Testis (tissue), 2 donors: ENCODE measurements around the gene KCNN4.

Experiments used
- POLR2A ChIP-seq: fragments of 450-650 bp; IDR thresholded peaks from one replicate; pipeline ENCODE4 v1.6.1; 2017; ENCODE audit warnings: antibody characterized with exemption, mild to moderate bottlenecking, moderate library complexity
- TF ChIP-seq, protein P1 (sequence below), 3 experiments: fragments of 450-650 bp in 2 of 3; fragments of 200-600 bp in 1 of 3; sonication (generic) in 1 of 3; IDR thresholded peaks; one replicate each; pipeline ENCODE4 v1.5.1; 2016 to 2019; ENCODE audit warnings: antibody characterized with exemption in 3 of 3, mild to moderate bottlenecking in 2 of 3, moderate library complexity in 1 of 3

DNA sequence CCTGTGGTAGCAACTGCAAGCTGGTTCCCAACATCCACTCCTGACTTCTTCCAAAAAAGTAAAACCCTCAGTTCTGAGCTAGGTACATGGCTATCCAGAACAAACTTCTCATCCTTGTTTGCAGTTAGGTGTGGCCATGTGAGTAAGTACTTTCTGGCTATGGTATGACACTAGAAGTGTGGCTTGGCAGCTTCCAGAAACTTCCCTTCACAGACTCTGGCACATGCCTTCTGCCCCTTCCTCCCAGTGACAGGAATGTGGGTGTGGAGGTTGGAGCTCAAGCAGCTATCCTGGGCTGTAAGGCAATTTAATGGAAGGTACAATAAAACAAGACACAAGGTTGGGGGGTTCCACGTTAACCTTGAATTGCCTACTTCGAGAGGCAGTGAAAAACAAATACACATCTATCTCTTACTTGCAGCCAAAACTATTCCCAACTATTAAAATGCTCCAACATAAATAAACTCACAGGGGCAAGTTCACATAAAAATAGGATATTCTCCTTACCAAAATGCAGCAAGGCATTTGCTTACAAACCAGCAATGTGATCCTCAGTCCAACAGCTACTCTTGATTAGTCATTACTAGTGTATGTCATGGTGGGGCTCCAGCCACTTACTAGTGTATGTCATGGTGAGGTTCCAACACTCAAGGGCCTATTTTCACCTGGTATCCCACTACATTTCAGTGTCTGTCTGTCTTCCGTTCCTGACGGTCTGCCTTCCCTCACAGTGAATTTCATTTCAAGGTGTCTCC, 29.1 kb downstream of the KCNN4 start:
- TF ChIP-seq POLR2A: no peak
- TF ChIP-seq, protein P1, sequence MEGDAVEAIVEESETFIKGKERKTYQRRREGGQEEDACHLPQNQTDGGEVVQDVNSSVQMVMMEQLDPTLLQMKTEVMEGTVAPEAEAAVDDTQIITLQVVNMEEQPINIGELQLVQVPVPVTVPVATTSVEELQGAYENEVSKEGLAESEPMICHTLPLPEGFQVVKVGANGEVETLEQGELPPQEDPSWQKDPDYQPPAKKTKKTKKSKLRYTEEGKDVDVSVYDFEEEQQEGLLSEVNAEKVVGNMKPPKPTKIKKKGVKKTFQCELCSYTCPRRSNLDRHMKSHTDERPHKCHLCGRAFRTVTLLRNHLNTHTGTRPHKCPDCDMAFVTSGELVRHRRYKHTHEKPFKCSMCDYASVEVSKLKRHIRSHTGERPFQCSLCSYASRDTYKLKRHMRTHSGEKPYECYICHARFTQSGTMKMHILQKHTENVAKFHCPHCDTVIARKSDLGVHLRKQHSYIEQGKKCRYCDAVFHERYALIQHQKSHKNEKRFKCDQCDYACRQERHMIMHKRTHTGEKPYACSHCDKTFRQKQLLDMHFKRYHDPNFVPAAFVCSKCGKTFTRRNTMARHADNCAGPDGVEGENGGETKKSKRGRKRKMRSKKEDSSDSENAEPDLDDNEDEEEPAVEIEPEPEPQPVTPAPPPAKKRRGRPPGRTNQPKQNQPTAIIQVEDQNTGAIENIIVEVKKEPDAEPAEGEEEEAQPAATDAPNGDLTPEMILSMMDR (IDR thresholded peaks at IDR 0.05): no peak
